ENCODE measurements around the gene SLC6A18. TPM values are rescaled to one million over a fixed set of nuclear protein-coding genes. Genes with fewer than 3 reads are reported as not detected.

The SLC6A18 gene
- total RNA-seq, 1 experiment from 2014 or later = not detected

GRCh38 chr5:1186351-1187233 is 38.6 kb upstream of the SLC6A18 start:
- no peak for DNase-seq (ENCODE audit: low spot score)
- in situ Hi-C loops (cut with HindIII; ENCODE audit: low sequenced_read_pairs) = no loop called here

GRCh38 chr5:1187234-1187949 is 37.8 kb upstream of the SLC6A18 start:
- in situ Hi-C loops (cut with HindIII; ENCODE audit: low sequenced_read_pairs) = no loop called here
- no peak for DNase-seq (ENCODE audit: low spot score)

- no peak for DNase-seq (ENCODE audit: low spot score)
- in situ Hi-C loops (cut with HindIII; ENCODE audit: low sequenced_read_pairs) = no loop called here
Measured at GRCh38 chr5:1187950-1188334, 37.2 kb upstream of the SLC6A18 start.

- in situ Hi-C loops (cut with HindIII; ENCODE audit: low sequenced_read_pairs) = no loop called here
- no peak for DNase-seq (ENCODE audit: low spot score)
Measured at GRCh38 chr5:1188464-1188863, 36.7 kb upstream of the SLC6A18 start.

GRCh38 chr5:1189269-1189668 is 35.9 kb upstream of the SLC6A18 start:
- in situ Hi-C loops (cut with HindIII; ENCODE audit: low sequenced_read_pairs) = no loop called here
- DNase-seq (ENCODE audit: low spot score) = no peak

GRCh38 chr5:1190278-1190677 is 34.9 kb upstream of the SLC6A18 start:
- in situ Hi-C loops (cut with HindIII; ENCODE audit: low sequenced_read_pairs) = no loop called here
- no peak for DNase-seq (ENCODE audit: low spot score)

- in situ Hi-C loops (cut with HindIII; ENCODE audit: low sequenced_read_pairs) = no loop called here
- DNase-seq (ENCODE audit: low spot score) = no peak
Measured at GRCh38 chr5:1190837-1191239, 34.3 kb upstream of the SLC6A18 start.

GRCh38 chr5:1192971-1193590 is 32.1 kb upstream of the SLC6A18 start:
- in situ Hi-C loops (cut with HindIII; ENCODE audit: low sequenced_read_pairs) = no loop called here
- no peak for DNase-seq (ENCODE audit: low spot score)

- in situ Hi-C loops (cut with HindIII; ENCODE audit: low sequenced_read_pairs) = no loop called here
Measured at GRCh38 chr5:1193591-1193985, 31.6 kb upstream of the SLC6A18 start.

GRCh38 chr5:1194378-1194777 is 30.8 kb upstream of the SLC6A18 start:
- no peak for DNase-seq (ENCODE audit: low spot score)
- in situ Hi-C loops (cut with HindIII; ENCODE audit: low sequenced_read_pairs) = no loop called here

More at GRCh38 chr5:1193591-1193985, 31.6 kb upstream of the SLC6A18 start:
- DNase-seq (ENCODE audit: low spot score) = no peak

- in situ Hi-C loops (cut with HindIII; ENCODE audit: low sequenced_read_pairs) = no loop called here
- no peak for DNase-seq (ENCODE audit: low spot score)
Measured at GRCh38 chr5:1195439-1195838, 29.7 kb upstream of the SLC6A18 start.

GRCh38 chr5:1195916-1196315 is 29.3 kb upstream of the SLC6A18 start:
- in situ Hi-C loops (cut with HindIII; ENCODE audit: low sequenced_read_pairs) = no loop called here
- DNase-seq (ENCODE audit: low spot score) = no peak

- in situ Hi-C loops (cut with HindIII; ENCODE audit: low sequenced_read_pairs) = no loop called here
- no peak for DNase-seq (ENCODE audit: low spot score)
Measured at GRCh38 chr5:1196562-1196961, 28.6 kb upstream of the SLC6A18 start.

- no peak for DNase-seq (ENCODE audit: low spot score)
- in situ Hi-C loops (cut with HindIII; ENCODE audit: low sequenced_read_pairs) = no loop called here
Measured at GRCh38 chr5:1197876-1198666, 27.1 kb upstream of the SLC6A18 start.

GRCh38 chr5:1199340-1199648 is 25.9 kb upstream of the SLC6A18 start:
- no peak for DNase-seq (ENCODE audit: low spot score)
- in situ Hi-C loops (cut with HindIII; ENCODE audit: low sequenced_read_pairs) = no loop called here

GRCh38 chr5:1199649-1200494 is 25.3 kb upstream of the SLC6A18 start:
- no peak for DNase-seq (ENCODE audit: low spot score)
- in situ Hi-C loops (cut with HindIII; ENCODE audit: low sequenced_read_pairs) = no loop called here

- in situ Hi-C loops (cut with HindIII; ENCODE audit: low sequenced_read_pairs) = no loop called here
Measured at GRCh38 chr5:1200495-1201326, 24.5 kb upstream of the SLC6A18 start.

More at GRCh38 chr5:1200495-1201326, 24.5 kb upstream of the SLC6A18 start:
- DNase-seq (ENCODE audit: low spot score) = no peak

Measured in G401 (cell line).